Activated naive CD8-positive, alpha-beta T cell treated with anti-CD3 and anti-CD28 coated beads, Interleukin-2, amount 10 ng/mL, durations not matched to agents 7 days and 5 days (primary cell): ENCODE measurements around the gene RABL6. TPM values are rescaled to one million over a fixed set of nuclear protein-coding genes. Genes with fewer than 3 reads are reported as not detected.

Experiments
- ATAC-seq: fragments of 150-1000 bp; cut with Tn5 transposase; one replicate; pipeline ENCODE4 v1.10.0; 2021; ENCODE audit warnings: low read depth, moderate library complexity
- POLR2A ChIA-PET: fragments of 350-600 bp; sonication (Branson Sonifier 250); formaldehyde crosslinking; loops from one replicate; lab custom pipeline; 2021; ENCODE audit warnings: antibody characterized with exemption; lab: Charles Lee
- DNase-seq: peaks from one replicate; pipeline ENCODE4 v3.0.0; 2021
- H3K27ac Mint-ChIP-seq: one replicate; pipeline ENCODE4 v1.8.0; 2022; ENCODE audit warnings: mild to moderate bottlenecking, mixed read lengths
- H3K27me3 Mint-ChIP-seq: one replicate; pipeline ENCODE4 v1.8.0; 2022; ENCODE audit warnings: mild to moderate bottlenecking, moderate library complexity, mixed read lengths
- H3K36me3 Mint-ChIP-seq: one replicate; pipeline ENCODE4 v1.8.0; 2021; ENCODE audit warnings: mild to moderate bottlenecking, mixed read lengths
- H3K4me1 Mint-ChIP-seq: one replicate; pipeline ENCODE4 v1.8.0; 2021; ENCODE audit warnings: mixed read lengths
- H3K4me3 Mint-ChIP-seq: one replicate; pipeline ENCODE4 v1.8.0; 2022; ENCODE audit warnings: mild to moderate bottlenecking, moderate library complexity, mixed read lengths
- H3K9me3 Mint-ChIP-seq: one replicate; pipeline ENCODE4 v1.8.0; 2021; ENCODE audit warnings: mixed read lengths
- total RNA-seq, 2 experiments: library from RNA; stranded (reverse); gene quantifications; one replicate each; pipeline ENCODE4 v1.2.3, GENCODE V29; 2021

The RABL6 gene
- total RNA-seq, 2 experiments from 2014 or later, result 91.1 to 98.4 TPM

GRCh38 chr9:136855461-136856078, 47.8 kb downstream of the RABL6 start:
- no peaks in the 10 kb centered on the region for H3K36me3 Mint-ChIP-seq
- H3K27me3 Mint-ChIP-seq, result no peaks in the 10 kb centered on the region
- H3K4me3 Mint-ChIP-seq, result no peak overlapping the region
- POLR2A ChIA-PET, result interaction anchor here (1.1 kb wide), 1 partner anchor 8 kb away, joined by 3 read pairs; no protein-coding TSS in a partner anchor
- no peak for DNase-seq
- no peak overlapping the region for H3K27ac Mint-ChIP-seq
- no peaks in the 10 kb centered on the region for H3K4me1 Mint-ChIP-seq
- no peak for ATAC-seq
- no peaks in the 10 kb centered on the region for H3K9me3 Mint-ChIP-seq

- H3K4me1 Mint-ChIP-seq, result no peaks in the 10 kb centered on the region
- no peak for DNase-seq
- no peaks in the 10 kb centered on the region for H3K36me3 Mint-ChIP-seq
- no peak overlapping the region for H3K27ac Mint-ChIP-seq
- no peak for ATAC-seq
- no peak overlapping the region for H3K4me3 Mint-ChIP-seq
- no peaks in the 10 kb centered on the region for H3K9me3 Mint-ChIP-seq
- POLR2A ChIA-PET, result no interaction called here
- H3K27me3 Mint-ChIP-seq, result no peaks in the 10 kb centered on the region
These were observed 48.3 kb downstream of the RABL6 start for GRCh38 chr9:136856079-136856476.

- Mint-ChIP-seq H3K4me3 (no peak overlapping the region), H3K27ac (no peak overlapping the region), H3K9me3 (no peaks in the 10 kb centered on the region), H3K36me3 (no peaks in the 10 kb centered on the region), H3K4me1 (no peaks in the 10 kb centered on the region), H3K27me3 (no peaks in the 10 kb centered on the region)
- POLR2A ChIA-PET, result no interaction called here
- no peak for ATAC-seq
- DNase-seq, result no peak
These were observed 48.9 kb downstream of the RABL6 start for GRCh38 chr9:136856541-136857141.

GRCh38 chr9:136857166-136857565, 49.4 kb downstream of the RABL6 start:
- no peak overlapping the region for H3K4me3 Mint-ChIP-seq
- no peaks in the 10 kb centered on the region for H3K9me3 Mint-ChIP-seq
- H3K4me1 Mint-ChIP-seq, result no peaks in the 10 kb centered on the region
- H3K27me3 Mint-ChIP-seq, result no peaks in the 10 kb centered on the region
- DNase-seq (no peak), ATAC-seq (no peak)
- peaks cover 1% of the 10 kb centered on the region for H3K36me3 Mint-ChIP-seq
- POLR2A ChIA-PET, result no interaction called here
- no peak overlapping the region for H3K27ac Mint-ChIP-seq

- ATAC-seq (no peak), DNase-seq (no peak)
- Mint-ChIP-seq H3K4me3 (no peak overlapping the region), H3K9me3 (no peaks in the 10 kb centered on the region), H3K27ac (no peak overlapping the region), H3K4me1 (no peaks in the 10 kb centered on the region), H3K36me3 (peaks cover 1% of the 10 kb centered on the region), H3K27me3 (no peaks in the 10 kb centered on the region)
- POLR2A ChIA-PET, result no interaction called here
These were observed 50.0 kb downstream of the RABL6 start for GRCh38 chr9:136857581-136858412.

GRCh38 chr9:136858452-136858843, 50.7 kb downstream of the RABL6 start:
- Mint-ChIP-seq H3K4me1 (no peaks in the 10 kb centered on the region), H3K36me3 (peaks cover 3% of the 10 kb centered on the region), H3K4me3 (no peak overlapping the region), H3K27ac (no peak overlapping the region), H3K9me3 (no peaks in the 10 kb centered on the region), H3K27me3 (no peaks in the 10 kb centered on the region)
- POLR2A ChIA-PET, result no interaction called here
- no peak for ATAC-seq
- DNase-seq, result no peak

- no peak overlapping the region for H3K4me3 Mint-ChIP-seq
- peaks cover 3% of the 10 kb centered on the region for H3K36me3 Mint-ChIP-seq
- no peaks in the 10 kb centered on the region for H3K9me3 Mint-ChIP-seq
- DNase-seq (no peak), ATAC-seq (no peak)
- POLR2A ChIA-PET, result no interaction called here
- H3K4me1 Mint-ChIP-seq, result peaks cover 4% of the 10 kb centered on the region
- H3K27ac Mint-ChIP-seq, result no peak overlapping the region
- H3K27me3 Mint-ChIP-seq, result no peaks in the 10 kb centered on the region
These were observed 51.4 kb downstream of the RABL6 start for GRCh38 chr9:136858844-136859757.

GRCh38 chr9:136860529-136860928, 52.8 kb downstream of the RABL6 start:
- H3K4me1 Mint-ChIP-seq, result peaks cover 12% of the 10 kb centered on the region
- no peaks in the 10 kb centered on the region for H3K9me3 Mint-ChIP-seq
- DNase-seq (no peak), ATAC-seq (no peak)
- POLR2A ChIA-PET, result interaction anchor here (1.0 to 1.4 kb wide), 4 partner anchors 18 to 22 kb away, joined by 3 to 5 read pairs (median 3); partner anchors contain the start of gene AJM1
- H3K27me3 Mint-ChIP-seq, result no peaks in the 10 kb centered on the region
- no peak overlapping the region for H3K4me3 Mint-ChIP-seq
- no peak overlapping the region for H3K27ac Mint-ChIP-seq
- H3K36me3 Mint-ChIP-seq, result peaks cover 3% of the 10 kb centered on the region

- H3K4me3 Mint-ChIP-seq, result no peak overlapping the region
- H3K4me1 Mint-ChIP-seq, result peaks cover 12% of the 10 kb centered on the region
- POLR2A ChIA-PET, result interaction anchor here (1.0 to 1.4 kb wide), 5 partner anchors 9 to 21 kb away, joined by 3 to 5 read pairs (median 3); partner anchors contain the start of genes AJM1 and MAMDC4
- H3K36me3 Mint-ChIP-seq, result peaks cover 3% of the 10 kb centered on the region
- DNase-seq, result no peak
- no peaks in the 10 kb centered on the region for H3K27me3 Mint-ChIP-seq
- no peak overlapping the region for H3K27ac Mint-ChIP-seq
- H3K9me3 Mint-ChIP-seq, result no peaks in the 10 kb centered on the region
- no peak for ATAC-seq
These were observed 53.5 kb downstream of the RABL6 start for GRCh38 chr9:136860933-136861873.

- POLR2A ChIA-PET, result interaction anchor here (1.0 to 1.4 kb wide), 2 partner anchors 10 to 21 kb away, joined by 3 to 5 read pairs; partner anchors contain the start of gene MAMDC4
- Mint-ChIP-seq H3K9me3 (no peaks in the 10 kb centered on the region), H3K4me1 (peaks cover 12% of the 10 kb centered on the region), H3K27me3 (no peaks in the 10 kb centered on the region), H3K36me3 (peaks cover 3% of the 10 kb centered on the region), H3K27ac (no peak overlapping the region), H3K4me3 (no peak overlapping the region)
- no peak for ATAC-seq
- DNase-seq, result no peak
These were observed 54.2 kb downstream of the RABL6 start for GRCh38 chr9:136861874-136862457.

GRCh38 chr9:136862849-136863622, 55.3 kb downstream of the RABL6 start:
- Mint-ChIP-seq H3K36me3 (peaks cover 3% of the 10 kb centered on the region), H3K9me3 (no peaks in the 10 kb centered on the region), H3K27me3 (no peaks in the 10 kb centered on the region), H3K4me3 (no peak overlapping the region), H3K27ac (no peak overlapping the region), H3K4me1 (peaks cover 14% of the 10 kb centered on the region)
- DNase-seq (no peak), ATAC-seq (no peak)
- POLR2A ChIA-PET, result interaction anchor here (0.6 to 0.7 kb wide), 2 partner anchors 23 to 55 kb away, joined by 3 to 4 read pairs; partner anchors contain the start of genes RABL6 and TRAF2
